ENCODE results near the gene TXNIP. TPM values are rescaled to one million over a fixed set of nuclear protein-coding genes. Genes with fewer than 3 reads are reported as not detected.
"Not testable (repeated sequence)": the region's sequence is repeated elsewhere in the genome, so short reads cannot be mapped to it uniquely, and the experiment has no call there.

Gene TXNIP
- total RNA-seq, 2 experiments from 2014 or later = 190 to 195 TPM

DNA sequence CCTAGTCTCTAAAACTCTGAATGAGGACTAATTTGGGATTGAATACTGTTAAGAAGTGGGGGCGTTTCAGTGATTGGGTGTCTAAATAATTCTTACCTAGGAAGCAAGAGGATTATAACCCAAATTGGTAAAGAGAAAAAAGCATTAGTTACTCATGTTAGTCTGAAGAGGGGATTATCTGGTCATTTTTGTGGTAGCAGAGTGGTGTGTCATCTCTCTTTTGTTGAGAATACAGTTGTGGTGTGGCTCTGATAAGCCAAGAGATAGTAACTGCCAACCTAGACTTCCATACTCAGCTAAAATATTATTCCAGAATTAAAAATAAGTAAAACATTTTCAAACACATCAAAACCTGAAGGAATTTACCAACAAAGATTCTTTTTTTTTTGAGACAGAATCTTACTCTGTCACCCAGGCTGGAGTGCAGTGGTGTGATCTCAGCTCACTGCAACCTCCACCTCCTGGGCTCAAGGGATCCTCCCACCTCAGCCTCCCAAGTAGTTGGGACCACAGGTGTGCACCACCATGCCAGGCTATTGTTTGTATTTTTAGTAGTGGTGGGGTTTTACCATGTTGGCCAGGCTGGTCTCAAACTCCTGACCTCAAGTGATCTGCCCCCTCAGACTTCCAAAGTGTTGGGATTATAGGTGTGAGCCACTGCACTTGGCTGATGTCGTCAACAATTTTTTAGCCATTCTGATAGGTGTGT, 29.6 kb upstream of the TXNIP start:
- not testable (repeated sequence) for ATAC-seq; H3K27ac Mint-ChIP-seq; H3K36me3 Mint-ChIP-seq (ENCODE audit: low read depth); H3K9me3 Mint-ChIP-seq (ENCODE audit: insufficient read depth); DNase-seq; H3K4me1 Mint-ChIP-seq (ENCODE audit: low read depth); H3K4me3 Mint-ChIP-seq
- peaks cover 30% of the 10 kb centered on the region for H3K27me3 Mint-ChIP-seq (ENCODE audit: low read depth)
- POLR2A ChIA-PET = interaction anchor here (0.6 kb wide), 1 partner anchor 35 kb away, joined by 4 read pairs; no protein-coding TSS in a partner anchor
- CTCF ChIA-PET = interaction anchor here (1.0 to 1.4 kb wide), 3 partner anchors 9 to 181 kb away, joined by 3 to 4 read pairs (median 3); no protein-coding TSS in a partner anchor

DNA sequence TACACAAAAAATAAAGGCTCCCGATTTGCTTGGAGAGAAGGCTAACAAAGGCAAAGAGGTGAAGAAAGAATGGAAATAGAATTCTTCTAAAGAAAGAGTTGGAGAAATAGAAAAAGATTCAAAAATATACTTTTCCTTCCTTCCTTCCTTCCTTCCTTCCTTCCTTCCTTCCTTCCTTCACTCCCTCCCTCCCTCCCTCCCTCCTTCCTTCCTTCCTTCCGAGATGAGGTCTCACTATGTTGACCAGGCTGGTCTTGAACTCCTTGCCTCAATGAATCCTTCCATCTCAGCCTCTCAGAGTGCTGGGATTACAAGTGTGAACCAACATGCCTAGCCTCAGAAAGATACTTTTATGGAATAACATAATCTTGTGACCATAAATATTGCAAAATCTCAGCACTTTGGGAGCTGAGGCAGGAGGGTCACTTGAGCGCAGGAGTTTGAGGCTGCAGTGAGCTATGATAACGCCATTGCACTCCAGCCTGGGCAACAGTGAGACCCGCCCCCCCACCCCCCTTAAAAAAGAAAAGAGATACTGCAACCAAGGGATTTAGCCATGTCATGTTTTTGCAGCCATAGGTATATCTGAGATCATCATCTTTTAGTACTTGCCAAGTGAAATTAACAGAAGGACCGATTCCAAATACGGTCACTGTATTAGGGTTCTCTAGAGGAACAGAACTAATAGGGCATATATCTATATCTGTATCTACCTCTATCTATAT, 26.2 kb upstream of the TXNIP start:
- DNase-seq (no peak), ATAC-seq (no peak)
- Mint-ChIP-seq H3K9me3 (ENCODE audit: insufficient read depth) (no peaks in the 10 kb centered on the region), H3K36me3 (ENCODE audit: low read depth) (no peaks in the 10 kb centered on the region), H3K27me3 (ENCODE audit: low read depth) (peaks cover 57% of the 10 kb centered on the region), H3K27ac (no peak overlapping the region), H3K4me1 (ENCODE audit: low read depth) (peaks cover 6% of the 10 kb centered on the region), H3K4me3 (no peak overlapping the region)
- POLR2A ChIA-PET = interaction anchor here (1.3 kb wide), 1 partner anchor 30 kb away, joined by 8 read pairs; no protein-coding TSS in a partner anchor
- CTCF ChIA-PET = interaction anchor here (0.6 to 3.5 kb wide), 5 partner anchors 11 to 177 kb away, joined by 3 to 32 read pairs (median 7); partner anchors contain the start of gene NUDT17

DNA sequence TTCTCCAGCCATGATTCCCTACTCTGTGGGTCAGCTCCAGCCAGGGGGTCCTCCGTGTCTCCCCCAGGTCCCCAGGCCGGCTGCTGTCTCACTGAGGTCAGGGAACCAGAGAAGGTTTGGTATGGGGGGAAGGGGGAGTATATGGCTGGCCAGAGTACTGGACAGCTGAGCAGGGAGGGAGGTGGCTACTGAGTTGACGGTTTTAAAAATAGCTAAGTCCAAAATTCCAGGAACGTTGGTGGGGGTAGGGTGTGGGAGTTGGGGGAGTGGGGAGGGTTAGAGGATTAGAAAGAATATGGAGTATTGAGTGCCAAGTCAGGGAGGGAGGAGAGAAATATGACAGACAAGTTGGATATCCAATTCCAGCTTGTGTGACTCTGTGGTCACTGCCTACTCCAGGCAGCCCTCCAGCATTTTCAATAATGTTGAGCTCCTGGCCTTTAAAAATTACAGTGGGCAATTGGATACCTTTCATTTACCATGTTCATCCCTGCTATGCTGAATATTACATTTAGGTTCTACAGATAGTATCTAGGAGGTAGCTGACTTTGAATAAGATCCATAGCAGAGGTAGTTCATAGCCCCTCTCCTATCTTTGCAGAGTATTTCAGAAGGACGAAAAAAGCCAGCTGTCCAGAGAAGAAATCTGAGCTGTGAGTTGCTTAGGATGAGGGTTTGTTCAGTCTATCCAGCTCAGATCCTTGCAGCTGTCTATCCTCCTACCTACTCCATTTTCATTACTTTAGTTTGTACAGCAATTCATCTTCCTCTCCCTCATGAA, 25.4 kb upstream of the TXNIP start, which contains the start of gene HJV:
Gene HJV, minus strand, starts transcription at position 114 of the 781 bp plus-strand sequence. CDS start 1,504 bp downstream, outside the sequence.
- Mint-ChIP-seq H3K9me3 (ENCODE audit: insufficient read depth) (no peaks in the 10 kb centered on the region), H3K27ac (no peak within 1 kb of the TSS), H3K27me3 (ENCODE audit: low read depth) (peaks cover 65% of the 10 kb centered on the region), H3K36me3 (ENCODE audit: low read depth) (no peaks in the 10 kb centered on the region), H3K4me3 (no peak within 1 kb of the TSS), H3K4me1 (ENCODE audit: low read depth) (peaks cover 6% of the 10 kb centered on the region)
- ATAC-seq (no peak), DNase-seq (no peak)
- ChIA-PET POLR2A (interaction anchor here (0.7 to 1.3 kb wide), 2 partner anchors 15 to 30 kb away, joined by 3 to 8 read pairs; no protein-coding TSS in a partner anchor), CTCF (interaction anchor here (0.6 to 3.5 kb wide), 5 partner anchors 10 to 177 kb away, joined by 3 to 32 read pairs (median 7); partner anchors contain the start of gene NUDT17)

DNA sequence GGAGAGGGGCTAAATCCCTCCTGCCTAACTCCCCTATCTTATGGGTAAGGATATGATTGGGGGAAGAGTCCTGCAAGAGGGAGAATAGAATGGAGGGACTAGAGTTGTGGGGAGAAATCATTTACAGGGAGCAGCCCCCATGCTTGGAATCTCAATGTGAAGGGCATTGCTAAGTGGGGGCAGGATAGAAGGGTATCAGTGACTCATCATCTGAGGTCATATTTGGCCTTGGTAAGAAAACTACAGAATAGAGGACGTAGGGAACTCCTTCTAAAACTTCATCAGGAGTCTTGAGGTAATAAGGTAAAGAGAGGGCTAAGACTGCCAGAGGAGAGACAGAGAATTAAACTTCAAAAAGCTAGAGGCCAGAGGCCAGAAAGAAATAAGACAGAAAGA, 24.7 kb upstream of the TXNIP start:
- ChIA-PET CTCF (interaction anchor here (1.5 to 3.5 kb wide), 4 partner anchors 9 to 176 kb away, joined by 3 to 32 read pairs (median 14); partner anchors contain the start of gene NUDT17), POLR2A (interaction anchor here (0.7 to 1.3 kb wide), 2 partner anchors 15 to 31 kb away, joined by 3 to 8 read pairs; no protein-coding TSS in a partner anchor)
- ATAC-seq (no peak), DNase-seq (no peak)
- H3K27ac Mint-ChIP-seq = no peak overlapping the region
- H3K4me1 Mint-ChIP-seq (ENCODE audit: low read depth) = peaks cover 6% of the 10 kb centered on the region
- peaks cover 66% of the 10 kb centered on the region for H3K27me3 Mint-ChIP-seq (ENCODE audit: low read depth)
- H3K4me3 Mint-ChIP-seq = no peak overlapping the region
- no peaks in the 10 kb centered on the region for H3K9me3 Mint-ChIP-seq (ENCODE audit: insufficient read depth)
- no peaks in the 10 kb centered on the region for H3K36me3 Mint-ChIP-seq (ENCODE audit: low read depth)

DNA sequence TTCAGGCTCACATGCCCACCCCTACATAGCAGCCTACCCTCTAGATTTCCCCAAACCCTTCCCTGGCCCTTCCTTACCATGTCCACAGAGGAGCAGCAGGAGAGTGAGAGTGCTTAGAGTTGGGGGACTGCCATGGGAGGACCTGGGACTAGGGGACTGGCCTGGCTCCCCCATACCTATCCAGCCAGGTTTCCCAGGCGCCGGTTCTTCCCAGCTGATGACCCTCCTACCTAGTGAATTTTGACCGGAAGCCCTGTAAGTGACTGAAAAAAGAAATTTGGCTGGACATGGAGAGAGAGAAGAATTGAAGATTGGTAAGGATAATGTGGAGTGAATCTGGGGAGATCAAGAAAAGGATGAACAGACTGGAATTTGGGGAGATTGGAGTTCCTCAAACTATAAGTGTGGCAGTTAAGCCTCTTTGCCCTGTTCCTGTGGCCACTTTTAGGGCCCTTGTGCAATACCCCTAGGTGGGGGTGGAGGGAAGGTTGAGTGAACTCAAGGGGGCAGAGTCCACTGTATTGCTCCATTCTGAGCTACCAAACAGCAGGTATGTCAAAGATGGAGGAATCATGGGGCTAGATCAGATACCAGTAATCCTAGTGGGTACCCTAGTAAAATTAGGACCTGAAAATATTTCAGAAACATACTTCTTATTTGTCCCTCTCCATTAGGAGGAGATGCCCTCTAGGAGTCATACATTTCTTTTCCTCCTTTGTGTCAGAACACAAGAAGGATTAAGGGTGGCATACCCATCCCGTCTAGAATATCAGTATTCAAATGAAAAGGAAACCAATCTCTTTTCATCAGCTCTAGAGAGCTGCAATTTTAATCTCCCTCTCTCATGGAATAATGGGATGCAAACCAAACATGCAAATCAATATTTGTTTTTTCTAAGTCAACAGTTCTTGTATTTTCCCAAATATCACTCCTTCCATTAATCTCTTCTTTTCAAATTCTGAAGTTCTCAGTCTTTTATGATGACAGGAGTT, 24.0 kb upstream of the TXNIP start:
- ChIA-PET POLR2A (no interaction called here), CTCF (interaction anchor here (1.6 to 4.1 kb wide), 5 partner anchors 9 to 175 kb away, joined by 7 to 32 read pairs (median 22); partner anchors contain the start of gene NUDT17)
- DNase-seq (no peak), ATAC-seq (no peak)
- H3K4me3 Mint-ChIP-seq = no peak overlapping the region
- H3K36me3 Mint-ChIP-seq (ENCODE audit: low read depth) = no peaks in the 10 kb centered on the region
- no peak overlapping the region for H3K27ac Mint-ChIP-seq
- peaks cover 64% of the 10 kb centered on the region for H3K27me3 Mint-ChIP-seq (ENCODE audit: low read depth)
- peaks cover 6% of the 10 kb centered on the region for H3K4me1 Mint-ChIP-seq (ENCODE audit: low read depth)
- H3K9me3 Mint-ChIP-seq (ENCODE audit: insufficient read depth) = no peaks in the 10 kb centered on the region

DNA sequence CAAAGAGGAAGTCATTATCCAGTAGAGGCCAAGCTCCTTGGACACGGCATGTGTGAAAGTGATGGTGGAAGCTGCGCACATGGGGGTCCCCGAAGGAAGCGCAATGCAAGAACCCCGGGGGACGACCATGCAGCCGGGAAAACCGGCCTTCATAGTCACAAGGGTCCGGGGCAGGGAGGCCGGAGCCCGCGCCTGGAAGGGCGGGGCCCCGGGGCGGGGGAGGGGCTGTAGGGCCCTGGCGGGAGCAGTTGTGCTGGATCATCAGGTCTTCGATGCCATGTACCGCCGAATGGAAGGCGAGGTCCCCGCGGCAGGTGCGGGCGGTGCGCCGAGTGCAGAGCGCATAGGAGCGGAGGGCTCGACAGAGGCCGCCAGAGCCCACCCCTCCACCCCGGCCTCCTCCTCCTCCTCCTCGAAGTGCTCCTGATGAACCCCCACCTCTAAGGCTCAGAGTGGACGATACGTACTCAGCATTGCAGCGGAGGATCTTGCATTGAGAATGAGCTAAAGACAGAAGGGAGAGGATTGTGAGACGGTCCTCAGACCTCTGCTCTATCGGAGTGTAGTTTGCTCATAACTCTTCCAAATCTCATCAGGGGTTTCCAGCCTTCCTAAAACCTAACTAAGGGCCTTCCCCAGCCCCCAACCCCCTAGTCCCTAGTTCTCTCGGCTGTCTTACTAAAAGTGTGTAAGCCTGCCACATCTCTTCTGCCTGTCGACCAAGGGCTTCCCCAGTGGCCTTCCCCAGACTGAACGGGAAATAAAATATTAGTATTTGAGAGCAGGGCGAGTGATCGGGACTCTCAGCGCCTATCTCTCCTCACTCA, 23.1 kb upstream of the TXNIP start:
- Mint-ChIP-seq H3K27ac (no peak overlapping the region), H3K36me3 (ENCODE audit: low read depth) (no peaks in the 10 kb centered on the region), H3K4me1 (ENCODE audit: low read depth) (peaks cover 6% of the 10 kb centered on the region), H3K27me3 (ENCODE audit: low read depth) (peaks cover 64% of the 10 kb centered on the region), H3K9me3 (ENCODE audit: insufficient read depth) (no peaks in the 10 kb centered on the region), H3K4me3 (no peak overlapping the region)
- ChIA-PET POLR2A (no interaction called here), CTCF (interaction anchor here (1.6 to 4.1 kb wide), 5 partner anchors 13 to 174 kb away, joined by 6 to 31 read pairs (median 10); partner anchors contain the start of gene NUDT17)
- DNase-seq (no peak), ATAC-seq (peak; percentile 44)

DNA sequence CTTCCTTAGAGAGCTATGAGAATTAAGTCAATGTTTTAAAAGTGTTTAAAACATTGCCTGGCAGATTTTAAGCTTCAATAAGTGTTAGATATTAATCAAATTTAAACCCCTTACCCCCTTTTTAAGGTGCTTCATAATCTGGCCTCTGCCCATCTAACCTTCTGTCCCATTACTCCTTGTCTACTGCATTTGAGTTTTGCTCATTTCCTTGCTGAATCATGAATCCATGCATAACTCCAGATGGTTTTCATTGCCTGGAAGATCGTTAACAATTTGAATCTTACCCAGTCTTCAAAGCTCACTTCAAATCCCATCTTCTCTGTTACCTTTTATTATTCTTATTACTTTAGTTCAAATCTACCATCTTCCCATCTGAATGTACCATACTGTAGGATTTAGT, 20.5 kb upstream of the TXNIP start:
- H3K27ac Mint-ChIP-seq = no peak overlapping the region
- peaks cover 12% of the 10 kb centered on the region for H3K4me1 Mint-ChIP-seq (ENCODE audit: low read depth)
- ChIA-PET POLR2A (interaction anchor here (0.7 to 1.4 kb wide), 2 partner anchors 9 to 18 kb away, joined by 4 to 5 read pairs; no protein-coding TSS in a partner anchor), CTCF (interaction anchor here (1.2 to 6.0 kb wide), 11 partner anchors 8 to 171 kb away, joined by 3 to 76 read pairs (median 9); partner anchors contain the start of genes ANKRD34A, NUDT17 and POLR3GL)
- H3K4me3 Mint-ChIP-seq = no peak overlapping the region
- no peak for ATAC-seq
- H3K36me3 Mint-ChIP-seq (ENCODE audit: low read depth) = no peaks in the 10 kb centered on the region
- peaks cover 52% of the 10 kb centered on the region for H3K27me3 Mint-ChIP-seq (ENCODE audit: low read depth)
- no peak for DNase-seq
- H3K9me3 Mint-ChIP-seq (ENCODE audit: insufficient read depth) = no peaks in the 10 kb centered on the region

DNA sequence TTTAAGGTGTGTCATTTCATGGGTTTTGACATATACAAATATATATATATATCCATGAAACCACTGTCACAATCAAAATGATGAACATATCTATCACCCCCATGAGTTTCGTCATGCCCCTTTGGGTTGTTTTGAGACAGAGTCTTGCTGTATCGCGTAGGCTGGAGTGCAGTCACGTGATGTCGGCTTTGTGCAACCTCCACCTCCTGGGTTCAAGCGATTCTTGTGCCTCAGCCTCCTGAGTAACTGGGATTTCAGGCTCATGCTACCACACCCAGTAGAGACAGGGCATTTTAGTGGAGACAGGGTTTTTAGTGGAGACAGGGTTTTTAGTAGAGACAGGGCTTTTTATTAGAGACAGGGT, 17.2 kb upstream of the TXNIP start:
- Mint-ChIP-seq H3K4me1 (ENCODE audit: low read depth) (peaks cover 12% of the 10 kb centered on the region), H3K27ac (no peak overlapping the region), H3K4me3 (no peak overlapping the region), H3K9me3 (ENCODE audit: insufficient read depth) (no peaks in the 10 kb centered on the region), H3K27me3 (ENCODE audit: low read depth) (peaks cover 26% of the 10 kb centered on the region), H3K36me3 (ENCODE audit: low read depth) (no peaks in the 10 kb centered on the region)
- DNase-seq (no peak), ATAC-seq (no peak)
- POLR2A ChIA-PET = no interaction called here
- CTCF ChIA-PET = interaction anchor here (0.9 to 10.1 kb wide), 6 partner anchors 16 to 168 kb away, joined by 3 to 269 read pairs (median 6); partner anchors contain the start of gene NUDT17

DNA sequence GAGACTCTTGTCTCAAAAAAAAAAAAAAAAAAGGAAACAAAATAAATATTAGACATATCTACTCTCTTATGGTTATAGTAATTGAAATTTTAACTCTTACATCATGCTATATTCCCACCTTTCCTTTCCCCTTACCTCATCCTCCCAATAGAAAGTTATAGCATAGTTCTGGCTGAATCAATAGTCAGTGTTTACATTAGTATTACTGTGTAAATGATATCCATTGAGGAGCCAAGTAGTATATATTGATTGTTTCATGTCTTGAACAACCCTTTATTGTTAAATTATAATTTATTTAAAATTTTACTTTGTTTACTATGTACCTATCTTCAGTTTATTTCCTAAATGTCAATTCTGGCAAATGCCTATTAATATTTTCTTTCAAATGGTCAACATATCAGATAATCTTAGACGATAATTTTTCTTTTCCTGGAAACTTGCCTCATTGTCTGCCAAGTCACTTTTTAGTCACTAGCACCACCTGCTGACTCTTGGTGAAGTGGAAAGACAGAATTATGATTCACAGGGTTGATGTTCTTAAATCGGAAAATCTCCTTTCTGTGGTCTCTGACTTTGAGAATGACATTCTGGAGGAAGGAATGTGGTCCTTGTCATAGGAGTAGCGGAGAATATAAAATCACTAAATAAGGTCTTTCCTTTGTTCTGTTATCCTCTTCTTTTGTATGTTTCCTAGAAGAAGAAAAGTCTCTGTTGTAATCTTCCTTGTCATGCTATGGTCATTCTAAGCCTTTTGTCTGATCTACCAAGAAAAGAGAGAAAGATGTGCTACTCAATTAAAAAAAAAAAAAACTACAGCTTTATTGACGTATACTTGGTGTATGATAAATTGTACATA, 16.6 kb upstream of the TXNIP start:
- POLR2A ChIA-PET = interaction anchor here (0.7 to 2.3 kb wide), 5 partner anchors 16 to 179 kb away, joined by 3 to 10 read pairs (median 5); partner anchors contain the start of genes RBM8A and TXNIP
- Mint-ChIP-seq H3K27me3 (ENCODE audit: low read depth) (peaks cover 20% of the 10 kb centered on the region), H3K9me3 (ENCODE audit: insufficient read depth) (no peaks in the 10 kb centered on the region), H3K4me1 (ENCODE audit: low read depth) (peaks cover 12% of the 10 kb centered on the region), H3K36me3 (ENCODE audit: low read depth) (no peaks in the 10 kb centered on the region), H3K4me3 (no peak overlapping the region), H3K27ac (no peak overlapping the region)
- peak; percentile 77 for DNase-seq
- CTCF ChIA-PET = interaction anchor here (0.9 to 10.1 kb wide), 13 partner anchors 8 to 167 kb away, joined by 3 to 269 read pairs (median 5); partner anchors contain the start of genes ANKRD34A, HJV and NUDT17
- peak; percentile 84 for ATAC-seq

Measured in activated CD8-positive, alpha-beta T cell treated with anti-CD3 and anti-CD28 coated beads, Interleukin-2, amount 10 ng/mL, durations not matched to agents 7 days and 5 days (primary cell).